ENCODE measurements around the gene PTPN1. TPM values are rescaled to one million over a fixed set of nuclear protein-coding genes. Genes with fewer than 3 reads are reported as not detected.
A peak's percentile ranks its signal among the peaks of the same experiment; 100 is the strongest.

The PTPN1 gene
- total RNA-seq (2014; rRNA removed; shearing (Covaris generic)), result 26.2 and 26.4 TPM in 2 replicates
- 16.9 and 18.9 TPM in 2 replicates for polyA plus RNA-seq (2016; fragmentation: Nextera tagmentation; extraction: Ambion mirVana)
- long read RNA-seq, full-length matches to known transcripts, result 1 of 8 reads
- long read RNA-seq, partial matches to known transcripts, result 7 of 8 reads
- long read RNA-seq, other reads (novel, unspliced or antisense), result 0 of 8 reads

- Histone ChIP-seq H3K9me2 (ENCODE audit: insufficient read depth) (no peaks in the 10 kb centered on the region), H2AFZ (peak within 1 kb of the TSS; percentile 88), H4K20me1 (replicated peaks; ENCODE audit: insufficient read depth) (peaks cover 27% of the 10 kb centered on the region; the same call in 1 of the 2 replicates), H3K4me2 (peak within 1 kb of the TSS; percentile 99), H3K27ac (ENCODE audit: low read depth) (peak within 1 kb of the TSS; percentile 76), H3K79me2 (replicated peaks; ENCODE audit: insufficient read depth) (peaks cover 47% of the 10 kb centered on the region), H3K4me3 (peak within 1 kb of the TSS; percentile 92), H3K4me1 (ENCODE audit: insufficient read depth) (peaks cover 18% of the 10 kb centered on the region), H3F3A (replicated peaks; ENCODE audit: low read depth) (no peaks in the 10 kb centered on the region), H3K27me3 (ENCODE audit: insufficient read depth) (no peaks in the 10 kb centered on the region), H3K36me3 (ENCODE audit: insufficient read depth) (no peaks in the 10 kb centered on the region)
- DNase-seq (ENCODE audit: low spot score), result peak; percentile 99
- Mint-ChIP-seq H3K36me3 (ENCODE audit: low read depth) (no peaks in the 10 kb centered on the region), H3K9me3 (no peaks in the 10 kb centered on the region), H3K27ac (peak within 1 kb of the TSS; percentile 94), H3K4me3 (peak within 1 kb of the TSS; percentile 88), H3K4me1 (peaks cover 24% of the 10 kb centered on the region), H3K27me3 (ENCODE audit: insufficient read depth, low read depth, poor library complexity) (peaks cover 5% of the 10 kb centered on the region)
- ATAC-seq, result peak; percentile 95
- TF ChIP-seq EZH2phosphoT487 (IDR thresholded peaks at IDR 0.05; ENCODE audit: unreplicated experiment) (no peak), CTCF (conservative IDR thresholded peaks at IDR 0.05; ENCODE audit: low read depth in 2 of 2) (no peak), CREB1 (CRISPR knock-in tag; IDR thresholded peaks at IDR 0.05; ENCODE audit: low read depth) (peak; percentile 52), POLR2AphosphoS5 (IDR thresholded peaks at IDR 0.05; ENCODE audit: low read depth) (peak; percentile 90)
Measured at GRCh38 chr20:50509923-50510705, at the start of gene PTPN1. Gene PTPN1, plus strand, starts transcription at chr20:50510383. Its CDS starts 145 bp downstream, at chr20:50510528.

GRCh38 chr20:50460608-50461267, 49.4 kb upstream of the PTPN1 start:
- no peak overlapping the region for H3K4me2 ChIP-seq
- H4K20me1 ChIP-seq (replicated peaks; ENCODE audit: insufficient read depth), result no peaks in the 10 kb centered on the region
- no peak overlapping the region for H3K4me3 ChIP-seq
- peak overlapping the region; percentile 81; the same call in 1 of the 2 replicates for H3K27ac Mint-ChIP-seq
- no peaks in the 10 kb centered on the region for H3K4me1 ChIP-seq (ENCODE audit: insufficient read depth)
- no peaks in the 10 kb centered on the region for H3K79me2 ChIP-seq (replicated peaks; ENCODE audit: insufficient read depth)
- peaks cover 2% of the 10 kb centered on the region for H3K27me3 Mint-ChIP-seq (ENCODE audit: insufficient read depth, low read depth, poor library complexity)
- no peak overlapping the region for H3K4me3 Mint-ChIP-seq
- H3K9me2 ChIP-seq (ENCODE audit: insufficient read depth), result no peaks in the 10 kb centered on the region
- 0 out of 2 replicates have a peak overlapping the region, but pooled peaks have one; percentile 38 for H2AFZ ChIP-seq
- ATAC-seq (peak; percentile 89), DNase-seq (ENCODE audit: low spot score) (peak; percentile 91)
- H3F3A ChIP-seq (replicated peaks; ENCODE audit: low read depth), result no peaks in the 10 kb centered on the region
- no peaks in the 10 kb centered on the region for H3K27me3 ChIP-seq (ENCODE audit: insufficient read depth)
- H3K9me3 Mint-ChIP-seq, result no peaks in the 10 kb centered on the region
- no peak overlapping the region for H3K27ac ChIP-seq (ENCODE audit: low read depth)
- H3K4me1 Mint-ChIP-seq, result peaks cover 13% of the 10 kb centered on the region
- no peaks in the 10 kb centered on the region for H3K36me3 ChIP-seq (ENCODE audit: insufficient read depth)
- H3K36me3 Mint-ChIP-seq (ENCODE audit: low read depth), result no peaks in the 10 kb centered on the region
- TF ChIP-seq CTCF (conservative IDR thresholded peaks at IDR 0.05; ENCODE audit: low read depth in 2 of 2) (peak; percentile 86 to 97), STAT1 (IDR thresholded peaks at IDR 0.05; ENCODE audit: unreplicated experiment) (no peak)

Data from GM23338 (cell line).